DOHH2 (cell line): ENCODE results near the gene TNK1.

ENCODE experiments used
- H3F3A ChIP-seq: fragments of 200-600 bp; sonication (generic), shearing (Covaris generic); 2 replicates; pipeline ENCODE4 v1.6.0; 2016; ENCODE audit warnings: antibody characterized with exemption, mild to moderate bottlenecking; ENCODE audit not compliant: control insufficient read depth, insufficient read depth
- H3K27ac ChIP-seq: fragments of 200-600 bp; sonication (generic); 2 replicates; pipeline ENCODE4 v1.5.1; 2014; ENCODE audit warnings: low read depth, mild to moderate bottlenecking, low read length, moderate library complexity
- H3K27me3 ChIP-seq: fragments of 200-600 bp; sonication (generic); 2 replicates; pipeline ENCODE4 v1.6.1; 2014; ENCODE audit warnings: mild to moderate bottlenecking, low read length, mixed read lengths; ENCODE audit not compliant: control insufficient read depth
- H3K36me3 ChIP-seq: fragments of 200-600 bp; sonication (generic); 2 replicates; pipeline ENCODE4 v1.6.1; 2014; ENCODE audit warnings: mild to moderate bottlenecking, low read length, moderate library complexity, mixed read lengths; ENCODE audit not compliant: control insufficient read depth
- H3K4me1 ChIP-seq: fragments of 200-600 bp; sonication (generic); 2 replicates; pipeline ENCODE4 v1.6.1; 2014; ENCODE audit warnings: mild to moderate bottlenecking, low read length, mixed read lengths; ENCODE audit not compliant: control insufficient read depth
- H3K4me2 ChIP-seq: fragments of 200-600 bp; sonication (generic); 2 replicates; pipeline ENCODE4 v1.6.0; 2014; ENCODE audit warnings: mild to moderate bottlenecking, low read length, moderate library complexity
- H3K4me3 ChIP-seq: fragments of 200-600 bp; sonication (generic); 2 replicates; pipeline ENCODE4 v1.5.1; 2014; ENCODE audit warnings: mild to moderate bottlenecking, low read length, mixed read lengths
- H3K79me2 ChIP-seq: fragments of 200-600 bp; sonication (generic); 2 replicates; pipeline ENCODE4 v1.6.1; 2014; ENCODE audit warnings: mild to moderate bottlenecking, low read length, mixed read lengths; ENCODE audit not compliant: control insufficient read depth
- H3K9me2 ChIP-seq: fragments of 200-600 bp; sonication (generic); replicated peaks from 2 replicates; pipeline ENCODE4 v1.6.1; 2014; ENCODE audit warnings: mild to moderate bottlenecking, low read length, mixed read lengths; ENCODE audit not compliant: control insufficient read depth
- H3K9me3 ChIP-seq: fragments of 200-600 bp; sonication (generic); 2 replicates; pipeline ENCODE4 v1.6.1; 2014; ENCODE audit warnings: antibody characterized with exemption, low read length, mixed read lengths; ENCODE audit not compliant: control insufficient read depth, insufficient read depth
- H4K20me1 ChIP-seq: fragments of 200-600 bp; sonication (generic); 2 replicates; pipeline ENCODE4 v1.6.0; 2014; ENCODE audit warnings: low read depth, mild to moderate bottlenecking, antibody characterized with exemption, low read length, moderate library complexity; ENCODE audit not compliant: control insufficient read depth, insufficient read depth
- EZH2phosphoT487 ChIP-seq: fragments of 200-600 bp; sonication (generic); IDR thresholded peaks from 2 replicates; pipeline ENCODE4 v1.6.1; 2017; ENCODE audit warnings: borderline replicate concordance, mild to moderate bottlenecking, antibody characterized with exemption, low read length, moderate library complexity, mixed read lengths
- TF ChIP-seq, protein P1 (sequence below): fragments of 200-600 bp; sonication (generic); IDR thresholded peaks from one replicate; pipeline ENCODE4 v1.5.1; 2014; ENCODE audit warnings: antibody characterized with exemption, mild to moderate bottlenecking, low read depth, low read length; ENCODE audit not compliant: poor library complexity, severe bottlenecking

Gene TNK1

DNA sequence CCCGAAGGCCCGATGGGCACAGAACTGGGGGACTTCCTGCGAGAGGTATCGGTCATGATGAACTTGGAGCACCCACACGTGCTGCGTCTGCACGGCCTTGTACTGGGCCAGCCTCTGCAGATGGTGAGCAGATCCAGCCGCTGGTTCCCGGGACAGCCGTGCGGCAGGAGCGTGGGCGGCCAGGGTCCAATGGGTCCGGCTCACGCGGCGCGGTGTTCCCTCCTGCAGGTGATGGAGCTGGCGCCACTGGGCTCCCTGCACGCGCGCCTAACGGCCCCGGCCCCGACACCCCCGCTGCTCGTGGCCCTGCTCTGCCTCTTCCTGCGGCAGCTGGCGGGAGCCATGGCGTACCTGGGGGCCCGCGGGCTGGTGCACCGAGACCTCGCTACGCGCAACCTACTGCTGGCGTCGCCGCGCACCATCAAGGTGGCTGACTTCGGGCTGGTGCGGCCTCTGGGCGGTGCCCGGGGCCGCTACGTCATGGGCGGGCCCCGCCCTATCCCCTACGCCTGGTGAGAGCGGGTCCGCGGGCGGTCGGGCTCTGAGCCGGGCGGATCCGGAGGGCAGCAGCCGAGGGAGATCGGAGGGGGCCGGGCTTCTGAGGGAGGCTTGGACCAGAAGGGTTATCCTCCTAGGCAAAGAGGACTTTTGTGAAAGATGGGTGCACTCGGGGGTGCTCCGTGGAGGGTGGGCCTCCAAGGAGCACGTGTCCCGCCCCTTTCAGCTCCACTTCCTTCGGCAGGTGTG is 3.0 kb downstream of the TNK1 start:
- H3K9me3 ChIP-seq = peaks cover 6% of the 10 kb centered on the region
- no peak overlapping the region for H3K27ac ChIP-seq
- TF ChIP-seq, protein P1, sequence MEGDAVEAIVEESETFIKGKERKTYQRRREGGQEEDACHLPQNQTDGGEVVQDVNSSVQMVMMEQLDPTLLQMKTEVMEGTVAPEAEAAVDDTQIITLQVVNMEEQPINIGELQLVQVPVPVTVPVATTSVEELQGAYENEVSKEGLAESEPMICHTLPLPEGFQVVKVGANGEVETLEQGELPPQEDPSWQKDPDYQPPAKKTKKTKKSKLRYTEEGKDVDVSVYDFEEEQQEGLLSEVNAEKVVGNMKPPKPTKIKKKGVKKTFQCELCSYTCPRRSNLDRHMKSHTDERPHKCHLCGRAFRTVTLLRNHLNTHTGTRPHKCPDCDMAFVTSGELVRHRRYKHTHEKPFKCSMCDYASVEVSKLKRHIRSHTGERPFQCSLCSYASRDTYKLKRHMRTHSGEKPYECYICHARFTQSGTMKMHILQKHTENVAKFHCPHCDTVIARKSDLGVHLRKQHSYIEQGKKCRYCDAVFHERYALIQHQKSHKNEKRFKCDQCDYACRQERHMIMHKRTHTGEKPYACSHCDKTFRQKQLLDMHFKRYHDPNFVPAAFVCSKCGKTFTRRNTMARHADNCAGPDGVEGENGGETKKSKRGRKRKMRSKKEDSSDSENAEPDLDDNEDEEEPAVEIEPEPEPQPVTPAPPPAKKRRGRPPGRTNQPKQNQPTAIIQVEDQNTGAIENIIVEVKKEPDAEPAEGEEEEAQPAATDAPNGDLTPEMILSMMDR = no peak
- no peak for TF ChIP-seq EZH2phosphoT487
- no peaks in the 10 kb centered on the region for H4K20me1 ChIP-seq
- peak overlapping the region; percentile 91 for H3K4me2 ChIP-seq
- peak overlapping the region; percentile 86 for H3K4me3 ChIP-seq
- peaks cover 15% of the 10 kb centered on the region for H3K4me1 ChIP-seq
- H3F3A ChIP-seq = no peaks in the 10 kb centered on the region
- 0 out of 2 replicates have a peak, but pooled peaks cover 6% of the 10 kb centered on the region for H3K27me3 ChIP-seq
- H3K79me2 ChIP-seq = no peaks in the 10 kb centered on the region
- H3K9me2 ChIP-seq = no peaks in the 10 kb centered on the region
- no peaks in the 10 kb centered on the region for H3K36me3 ChIP-seq

GRCh38 chr17:7384489-7385081 is 3.7 kb downstream of the TNK1 start:
- peaks cover under 1% of the 10 kb centered on the region; the same call in 1 of the 2 replicates for H3K9me3 ChIP-seq
- H3K4me2 ChIP-seq = peak overlapping the region; percentile 91
- H3K36me3 ChIP-seq = no peaks in the 10 kb centered on the region
- H4K20me1 ChIP-seq = no peaks in the 10 kb centered on the region
- H3K79me2 ChIP-seq = no peaks in the 10 kb centered on the region
- H3F3A ChIP-seq = no peaks in the 10 kb centered on the region
- H3K4me3 ChIP-seq = peak overlapping the region; percentile 86
- H3K27ac ChIP-seq = no peak overlapping the region
- no peaks in the 10 kb centered on the region for H3K9me2 ChIP-seq
- peaks cover 15% of the 10 kb centered on the region for H3K4me1 ChIP-seq
- H3K27me3 ChIP-seq = 0 out of 2 replicates have a peak, but pooled peaks cover 6% of the 10 kb centered on the region
- TF ChIP-seq, protein P1 = no peak
- TF ChIP-seq EZH2phosphoT487 = no peak

GRCh38 chr17:7388856-7389255 is 8.0 kb downstream of the TNK1 start:
- Histone ChIP-seq H3K27me3 (no peaks in the 10 kb centered on the region), H3K4me3 (no peak overlapping the region), H3K9me2 (no peaks in the 10 kb centered on the region), H4K20me1 (no peaks in the 10 kb centered on the region), H3F3A (peaks cover 4% of the 10 kb centered on the region; the same call in 1 of the 2 replicates), H3K4me1 (peaks cover 18% of the 10 kb centered on the region), H3K27ac (no peak overlapping the region), H3K9me3 (no peaks in the 10 kb centered on the region), H3K4me2 (no peak overlapping the region), H3K79me2 (peaks cover 5% of the 10 kb centered on the region; the same call in 1 of the 2 replicates), H3K36me3 (no peaks in the 10 kb centered on the region)
- TF ChIP-seq, protein P1 = no peak
- TF ChIP-seq EZH2phosphoT487 = no peak
